ENCODE measurements around the gene MICB. TPM values are rescaled to one million over a fixed set of nuclear protein-coding genes. Genes with fewer than 3 reads are reported as not detected.

The MICB gene
- total and polyA plus RNA-seq, 9 of the 15 experiments (the other 6 are each of a cell fraction or from before 2014, with no cell fraction given), result 13.3 to 34.5 (median 19.8) TPM

- TF ChIP-seq ZNF217 (CRISPR knock-in tag; IDR thresholded peaks at IDR 0.05) (no peak), ZNF398 (CRISPR knock-in tag; IDR thresholded peaks at IDR 0.05) (no peak), SMAD2 (IDR thresholded peaks at IDR 0.05; ENCODE audit: low read depth, low read length) (no peak), E2F6 (IDR thresholded peaks at IDR 0.05; ENCODE audit: borderline replicate concordance in 1 of 2, extremely low read depth in 1 of 2, insufficient read depth in 1 of 2, insufficient read length in 1 of 2, low read depth in 1 of 2, low read length in 1 of 2, poor library complexity in 1 of 2, severe bottlenecking in 1 of 2) (peak; percentile 95 to 97), NBN (IDR thresholded peaks at IDR 0.05; ENCODE audit: low read depth) (peak; percentile 96), HDAC2 (IDR thresholded peaks at IDR 0.05) (peak; percentile 89; the same call in 1 of the 2 replicates), SIX5 (IDR thresholded peaks at IDR 0.05; ENCODE audit: borderline replicate concordance in 1 of 2, insufficient read depth in 1 of 2, low read depth in 1 of 2, low read length in 2 of 2) (no peak), HOXB6 (CRISPR knock-in tag; IDR thresholded peaks at IDR 0.05; ENCODE audit: borderline replicate concordance) (no peak), ZNF77 (CRISPR knock-in tag; IDR thresholded peaks at IDR 0.05) (no peak), CBX3 (IDR thresholded peaks at IDR 0.05; ENCODE audit: borderline replicate concordance in 1 of 2, low read length in 2 of 2) (peak in 1 of 2 experiments; percentile 22; a peak in 1 of 3 replicates), ZBTB33 (CRISPR knock-in tag; IDR thresholded peaks at IDR 0.05) (peak; percentile 45; the same call in 1 of the 2 replicates), ZNF3 (CRISPR knock-in tag; IDR thresholded peaks at IDR 0.05) (no peak), NCOA6 (IDR thresholded peaks at IDR 0.05) (no peak; the same call in 1 of the 2 replicates), NR2C2 (CRISPR knock-in tag; IDR thresholded peaks at IDR 0.05) (peak; percentile 83), NR2C2 (tag; IDR thresholded peaks at IDR 0.05) (peak; percentile 86), FUS (optimal IDR thresholded peaks at IDR 0.05; ENCODE audit: low read depth, low read length) (no peak), KLF13 (tag; IDR thresholded peaks at IDR 0.05; ENCODE audit: borderline replicate concordance, low read depth) (peak; percentile 55; the same call in 1 of the 2 replicates), GMEB1 (CRISPR knock-in tag; IDR thresholded peaks at IDR 0.05) (peak; percentile 35; the same call in 1 of the 2 replicates), RFX1 (IDR thresholded peaks at IDR 0.05) (no peak; the same call in 1 of the 2 replicates), MEF2A (IDR thresholded peaks at IDR 0.05; ENCODE audit: control insufficient read depth, low read depth, low read length) (no peak)
Measured at GRCh38 chr6:31541658-31542521, 43.9 kb downstream of the MICB start, which contains the start of gene DDX39B (continued).

Data from K562 (cell line).